H9 (cell line): ENCODE data around the gene RNLS. TPM values are rescaled to one million over a fixed set of nuclear protein-coding genes. Genes with fewer than 3 reads are reported as not detected.

ENCODE experiments used
- DNase-seq: peaks from one replicate; pipeline ENCODE4 v3.0.0-alpha.2; 2017
- H2AFZ ChIP-seq: one replicate; pipeline ENCODE4 v1.6.1; 2013; ENCODE audit warnings: mild to moderate bottlenecking, low read length, control low read depth, moderate library complexity
- H2AK5ac ChIP-seq: 2 replicates; pipeline ENCODE4 v1.6.1; 2013; ENCODE audit warnings: low read length, control low read depth, mixed read lengths; ENCODE audit not compliant: insufficient read length
- H2BK120ac ChIP-seq: one replicate; pipeline ENCODE4 v1.6.1; 2013; ENCODE audit warnings: low read depth, mild to moderate bottlenecking, low read length, control low read depth, inconsistent platforms; ENCODE audit not compliant: poor library complexity, severe bottlenecking
- H2BK12ac ChIP-seq: 2 replicates; pipeline ENCODE4 v1.6.1; 2013; ENCODE audit warnings: low read length, control low read depth, mixed read lengths, low read depth; ENCODE audit not compliant: insufficient read length
- H2BK15ac ChIP-seq: 2 replicates; pipeline ENCODE4 v1.6.1; 2013; ENCODE audit warnings: low read depth, low read length, control low read depth
- H2BK20ac ChIP-seq: one replicate; pipeline ENCODE4 v1.6.1; 2013; ENCODE audit warnings: low read depth, mild to moderate bottlenecking, low read length, control low read depth, inconsistent platforms; ENCODE audit not compliant: poor library complexity, severe bottlenecking
- H2BK5ac ChIP-seq: 2 replicates; pipeline ENCODE4 v1.6.1; 2013; ENCODE audit warnings: low read length, control low read depth, mixed read lengths; ENCODE audit not compliant: insufficient read length
- H3K14ac ChIP-seq: 2 replicates; pipeline ENCODE4 v1.6.1; 2013; ENCODE audit warnings: low read length, control low read depth; ENCODE audit not compliant: insufficient read depth
- H3K18ac ChIP-seq: 2 replicates; pipeline ENCODE4 v1.6.1; 2013; ENCODE audit warnings: low read depth, mild to moderate bottlenecking, mixed read lengths, low read length, control low read depth; ENCODE audit not compliant: insufficient read length
- H3K23ac ChIP-seq: 2 replicates; pipeline ENCODE4 v1.6.1; 2013; ENCODE audit warnings: low read length, control low read depth, mixed read lengths, low read depth; ENCODE audit not compliant: insufficient read length
- H3K23me2 ChIP-seq: 2 replicates; pipeline ENCODE4 v1.6.1; 2013; ENCODE audit warnings: low read depth, mild to moderate bottlenecking, mixed read lengths, low read length, control low read depth; ENCODE audit not compliant: insufficient read length, poor library complexity, severe bottlenecking
- H3K27ac ChIP-seq: 2 replicates; pipeline ENCODE4 v1.5.1; 2013; ENCODE audit warnings: low read length, control low read depth, mixed read lengths, low read depth; ENCODE audit not compliant: insufficient read length
- H3K27me3 ChIP-seq: 2 replicates; pipeline ENCODE4 v1.6.1; 2013; ENCODE audit warnings: low read length, control low read depth, inconsistent platforms; ENCODE audit not compliant: insufficient read depth
- H3K4ac ChIP-seq: 2 replicates; pipeline ENCODE4 v1.6.1; 2013; ENCODE audit warnings: low read depth, mild to moderate bottlenecking, control low read depth, inconsistent platforms, low read length, moderate library complexity
- H3K4me1 ChIP-seq: 2 replicates; pipeline ENCODE4 v1.6.1; 2013; ENCODE audit warnings: low read length, control low read depth, inconsistent platforms; ENCODE audit not compliant: insufficient read depth
- H3K4me2 ChIP-seq: 2 replicates; pipeline ENCODE4 v1.6.1; 2013; ENCODE audit warnings: low read length, control low read depth, mixed read lengths; ENCODE audit not compliant: insufficient read length, insufficient read depth
- H3K56ac ChIP-seq: 2 replicates; pipeline ENCODE4 v1.6.1; 2013; ENCODE audit warnings: low read depth, mild to moderate bottlenecking, mixed read lengths, low read length, control low read depth; ENCODE audit not compliant: insufficient read length
- H3K79me1 ChIP-seq: 2 replicates; pipeline ENCODE4 v1.6.1; 2013; ENCODE audit warnings: low read depth, mild to moderate bottlenecking, moderate library complexity, low read length, control low read depth, inconsistent platforms; ENCODE audit not compliant: insufficient read depth, poor library complexity, severe bottlenecking
- H3K79me2 ChIP-seq: 2 replicates; pipeline ENCODE4 v1.6.1; 2013; ENCODE audit warnings: low read length, control low read depth, inconsistent platforms; ENCODE audit not compliant: insufficient read depth
- H3K9ac ChIP-seq: 2 replicates; pipeline ENCODE4 v1.6.1; 2013; ENCODE audit warnings: low read length, control low read depth, mixed read lengths; ENCODE audit not compliant: insufficient read length; ENCODE audit errors: extremely low read depth
- H3K9me3 ChIP-seq: one replicate; pipeline ENCODE4 v1.6.1; 2013; ENCODE audit warnings: low read depth, low read length, inconsistent platforms; ENCODE audit not compliant: control insufficient read depth
- H3T11ph ChIP-seq: one replicate; pipeline ENCODE4 v1.6.1; 2013; ENCODE audit warnings: mild to moderate bottlenecking, low read length, control low read depth, inconsistent platforms
- H4K20me1 ChIP-seq: one replicate; pipeline ENCODE4 v1.6.1; 2013; ENCODE audit not compliant: control insufficient read depth, insufficient read length, insufficient read depth
- H4K5ac ChIP-seq: 2 replicates; pipeline ENCODE4 v1.6.1; 2013; ENCODE audit warnings: low read depth, mild to moderate bottlenecking, mixed read lengths, low read length, control low read depth; ENCODE audit not compliant: insufficient read length
- H4K8ac ChIP-seq: replicated peaks from 2 replicates; pipeline ENCODE4 v1.6.1; 2013; ENCODE audit warnings: low read length, control low read depth, mixed read lengths, low read depth; ENCODE audit not compliant: insufficient read length
- H4K91ac ChIP-seq: 2 replicates; pipeline ENCODE4 v1.6.1; 2013; ENCODE audit warnings: low read depth, mild to moderate bottlenecking, moderate library complexity, mixed read lengths, low read length, control low read depth; ENCODE audit not compliant: insufficient read length
- H3K27ac Mint-ChIP-seq, 3 experiments: 2 replicates in 2 of 3; 3 replicates in 1 of 3; pipeline ENCODE4 v1.8.0; 2020 to 2021; ENCODE audit warnings: mixed read lengths in 3 of 3, mild to moderate bottlenecking in 1 of 3, moderate library complexity in 1 of 3
- H3K27me3 Mint-ChIP-seq: 2 replicates; pipeline ENCODE4 v1.8.0; 2021; ENCODE audit warnings: low read depth, mild to moderate bottlenecking, moderate library complexity, mixed read lengths
- H3K36me3 Mint-ChIP-seq, 3 experiments: 2 replicates in 2 of 3; 3 replicates in 1 of 3; pipeline ENCODE4 v1.8.0; 2020 to 2021; ENCODE audit warnings: low read depth in 3 of 3, mixed read lengths in 3 of 3; ENCODE audit not compliant: insufficient read depth in 1 of 3
- H3K4me1 Mint-ChIP-seq, 2 experiments: 2 replicates each; pipeline ENCODE4 v1.8.0; 2020; ENCODE audit warnings: mixed read lengths in 2 of 2
- H3K4me3 Mint-ChIP-seq, 2 experiments: 2 replicates in 1 of 2; 3 replicates in 1 of 2; pipeline ENCODE4 v1.8.0; 2020 to 2021; ENCODE audit warnings: mild to moderate bottlenecking in 2 of 2, mixed read lengths in 2 of 2, moderate library complexity in 1 of 2
- H3K9me3 Mint-ChIP-seq, 2 experiments: 2 replicates in 1 of 2; 3 replicates in 1 of 2; pipeline ENCODE4 v1.8.0; 2020; ENCODE audit warnings: mild to moderate bottlenecking in 2 of 2, mixed read lengths in 2 of 2, moderate library complexity in 1 of 2
- WGBS: extraction: QIAGEN DNeasy Blood & Tissue Kit; methylation state at CpG from one replicate; pipeline ENCODE4 v1.1.7; 2013; ENCODE audit warnings: missing lambda C conversion rate, low lambda C conversion rate, mixed read lengths; ENCODE audit not compliant: insufficient read length; ENCODE audit errors: extremely low coverage; 5-methylcytosine and 5-hydroxymethylcytosine counted together
- total RNA-seq: library from RNA; stranded (reverse); gene quantifications from 2 replicates; pipeline ENCODE4 v1.2.1, GENCODE V29; 2021
- TF ChIP-seq, protein P1 (sequence below): fragments of 200-600 bp; sonication (generic); conservative IDR thresholded peaks from 3 replicates; pipeline ENCODE4 v1.8.0; 2021; ENCODE audit warnings: antibody characterized with exemption, mild to moderate bottlenecking

Gene RNLS
- total RNA-seq, 1 experiment from 2014 or later: 7.5 TPM

DNA sequence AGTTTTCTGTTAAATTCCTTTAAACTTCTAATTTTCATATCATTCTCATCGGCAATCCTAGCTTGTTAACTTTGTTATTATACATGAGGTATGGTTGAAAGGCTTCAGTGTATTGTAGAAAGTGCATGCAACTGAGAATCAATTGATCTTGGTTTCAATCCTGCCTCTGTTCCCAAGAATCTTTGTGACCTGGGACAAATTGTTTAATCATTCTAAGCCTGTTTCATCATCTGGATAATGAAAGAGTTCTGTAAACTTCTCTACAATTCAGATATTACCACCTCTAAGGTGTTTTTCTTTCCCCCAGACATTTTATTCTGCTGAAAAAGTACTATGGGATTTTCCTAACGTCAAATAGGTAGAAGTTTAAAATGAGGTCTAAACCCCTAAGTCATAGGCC, 179.0 kb downstream of the RNLS start:
- Histone ChIP-seq H4K5ac (no peak overlapping the region), H2AK5ac (no peak overlapping the region), H3K27ac (no peak overlapping the region), H3K9ac (no peak overlapping the region), H3K4me2 (no peak overlapping the region), H3K27me3 (no peaks in the 10 kb centered on the region), H3K4ac (no peak overlapping the region), H2BK15ac (no peak overlapping the region), H4K8ac (no peak overlapping the region), H3T11ph (no peak overlapping the region), H3K23me2 (no peaks in the 10 kb centered on the region), H2BK120ac (no peak overlapping the region), H3K4me1 (no peaks in the 10 kb centered on the region), H2BK12ac (no peak overlapping the region), H3K18ac (no peak overlapping the region), H2BK20ac (no peak overlapping the region), H4K20me1 (no peaks in the 10 kb centered on the region), H3K79me1 (no peaks in the 10 kb centered on the region), H3K23ac (no peak overlapping the region), H3K14ac (no peak overlapping the region), H4K91ac (no peak overlapping the region), H2AFZ (no peak overlapping the region), H2BK5ac (no peak overlapping the region), H3K9me3 (peaks cover 4% of the 10 kb centered on the region), H3K56ac (no peak overlapping the region), H3K79me2 (no peaks in the 10 kb centered on the region)
- H3K4me3 Mint-ChIP-seq: no peak overlapping the region
- WGBS: no CpG with 5 or more reads among the region's 2 CpGs
- H3K36me3 Mint-ChIP-seq: peaks cover 3 to 14% (median 3%) of the 10 kb centered on the region in 3 experiments; a peak in 6 of 7 replicates
- H3K27me3 Mint-ChIP-seq: no peaks in the 10 kb centered on the region
- no peaks in the 10 kb centered on the region for H3K4me1 Mint-ChIP-seq
- no peak for DNase-seq
- peaks cover 6 to 8% of the 10 kb centered on the region in 2 experiments for H3K9me3 Mint-ChIP-seq
- TF ChIP-seq, protein P1, sequence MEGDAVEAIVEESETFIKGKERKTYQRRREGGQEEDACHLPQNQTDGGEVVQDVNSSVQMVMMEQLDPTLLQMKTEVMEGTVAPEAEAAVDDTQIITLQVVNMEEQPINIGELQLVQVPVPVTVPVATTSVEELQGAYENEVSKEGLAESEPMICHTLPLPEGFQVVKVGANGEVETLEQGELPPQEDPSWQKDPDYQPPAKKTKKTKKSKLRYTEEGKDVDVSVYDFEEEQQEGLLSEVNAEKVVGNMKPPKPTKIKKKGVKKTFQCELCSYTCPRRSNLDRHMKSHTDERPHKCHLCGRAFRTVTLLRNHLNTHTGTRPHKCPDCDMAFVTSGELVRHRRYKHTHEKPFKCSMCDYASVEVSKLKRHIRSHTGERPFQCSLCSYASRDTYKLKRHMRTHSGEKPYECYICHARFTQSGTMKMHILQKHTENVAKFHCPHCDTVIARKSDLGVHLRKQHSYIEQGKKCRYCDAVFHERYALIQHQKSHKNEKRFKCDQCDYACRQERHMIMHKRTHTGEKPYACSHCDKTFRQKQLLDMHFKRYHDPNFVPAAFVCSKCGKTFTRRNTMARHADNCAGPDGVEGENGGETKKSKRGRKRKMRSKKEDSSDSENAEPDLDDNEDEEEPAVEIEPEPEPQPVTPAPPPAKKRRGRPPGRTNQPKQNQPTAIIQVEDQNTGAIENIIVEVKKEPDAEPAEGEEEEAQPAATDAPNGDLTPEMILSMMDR: no peak
- 0 out of 7 replicates have a peak overlapping the region, but pooled peaks of 1 of the 3 experiments have one; percentile 5 for H3K27ac Mint-ChIP-seq
